Stimulated activated CD8-positive, alpha-beta memory T cell treated with anti-CD3 and anti-CD28 coated beads, Interleukin-15, amount 100 ng/mL, for 48 hours (primary cell): Measurements from ENCODE around the gene RGS1.

Source experiments
- DNase-seq, 2 donors: peaks; one replicate each; pipeline ENCODE4 v3.0.0-alpha.2; 2020; ENCODE audit warnings: low read depth in 2 of 2

The RGS1 gene

DNA sequence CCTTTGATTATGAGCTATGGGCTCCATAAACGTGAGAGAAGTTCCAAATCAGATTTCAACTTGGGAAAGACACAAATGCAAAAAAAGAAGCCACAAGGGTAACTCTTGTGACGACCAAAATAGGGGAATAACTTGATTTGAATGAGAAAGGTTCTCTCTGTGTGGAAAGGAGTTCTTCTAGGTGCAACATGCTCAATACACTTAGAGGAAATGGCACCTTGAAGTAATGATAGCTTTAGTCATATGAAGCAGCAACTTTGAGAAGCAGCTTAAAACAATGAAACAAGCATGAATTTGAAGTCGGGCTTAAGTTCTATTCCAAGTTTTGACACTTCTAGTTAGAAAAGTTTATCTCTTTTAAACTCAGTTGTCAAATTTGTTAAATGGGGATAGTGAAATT, 21.8 kb upstream of the RGS1 start:
- no peak for DNase-seq

DNA sequence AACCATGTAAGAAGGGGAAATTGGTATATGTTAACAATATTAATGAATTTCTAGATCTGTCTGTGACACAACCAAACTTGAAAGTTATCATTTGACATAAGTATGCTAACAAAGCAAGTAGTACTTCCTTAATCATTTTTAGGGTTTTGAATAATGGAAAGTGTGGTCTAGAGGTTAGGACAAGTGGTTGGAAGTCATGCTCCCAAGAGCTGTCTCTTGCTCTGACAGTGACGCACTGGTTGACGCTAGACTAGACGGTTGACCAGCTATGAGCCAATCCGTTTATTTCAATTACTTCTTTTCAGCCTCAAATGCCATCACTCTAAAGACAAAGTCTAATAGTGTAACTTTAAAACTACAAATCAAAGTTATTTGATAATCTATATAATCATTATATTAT, 20.7 kb upstream of the RGS1 start:
- DNase-seq, result no peak

GRCh38 chr1:192555399-192555798, 20.2 kb upstream of the RGS1 start:
- no peak for DNase-seq

DNA sequence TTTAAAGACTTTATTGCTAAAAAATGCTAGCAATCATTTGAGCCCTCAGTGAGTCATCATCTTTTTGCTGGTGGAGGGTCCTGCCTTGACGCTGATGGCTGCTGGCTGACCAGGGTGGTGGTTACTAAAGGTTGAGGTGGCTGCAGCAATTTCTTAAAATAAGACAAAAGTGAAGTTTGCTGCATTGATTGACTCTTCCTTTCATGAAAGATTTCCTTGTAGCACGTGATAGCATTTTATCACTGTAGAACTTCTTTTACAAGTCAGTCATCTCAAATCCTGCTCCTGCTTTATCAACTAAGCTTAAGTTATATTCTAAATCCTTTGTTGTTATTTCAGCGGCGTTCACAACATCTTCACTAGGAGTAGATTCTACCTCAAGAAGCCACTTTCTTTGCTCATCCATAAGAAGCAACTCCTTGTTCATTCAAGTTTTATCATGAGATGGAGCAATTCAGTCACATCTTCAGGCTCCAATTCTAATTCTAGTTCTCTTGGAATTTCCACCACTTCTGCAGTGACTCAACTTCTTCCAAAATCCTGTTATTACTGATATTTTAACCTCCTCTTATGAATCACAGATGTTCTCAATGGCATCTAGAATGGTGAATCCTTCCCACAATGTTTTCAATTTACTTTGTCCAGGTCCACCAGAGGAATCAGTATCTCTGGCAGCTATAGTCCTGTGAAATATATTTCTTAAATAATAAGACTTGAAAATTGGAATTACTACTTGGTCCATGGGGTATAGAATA, 17.6 kb upstream of the RGS1 start:
- no peak for DNase-seq

DNA sequence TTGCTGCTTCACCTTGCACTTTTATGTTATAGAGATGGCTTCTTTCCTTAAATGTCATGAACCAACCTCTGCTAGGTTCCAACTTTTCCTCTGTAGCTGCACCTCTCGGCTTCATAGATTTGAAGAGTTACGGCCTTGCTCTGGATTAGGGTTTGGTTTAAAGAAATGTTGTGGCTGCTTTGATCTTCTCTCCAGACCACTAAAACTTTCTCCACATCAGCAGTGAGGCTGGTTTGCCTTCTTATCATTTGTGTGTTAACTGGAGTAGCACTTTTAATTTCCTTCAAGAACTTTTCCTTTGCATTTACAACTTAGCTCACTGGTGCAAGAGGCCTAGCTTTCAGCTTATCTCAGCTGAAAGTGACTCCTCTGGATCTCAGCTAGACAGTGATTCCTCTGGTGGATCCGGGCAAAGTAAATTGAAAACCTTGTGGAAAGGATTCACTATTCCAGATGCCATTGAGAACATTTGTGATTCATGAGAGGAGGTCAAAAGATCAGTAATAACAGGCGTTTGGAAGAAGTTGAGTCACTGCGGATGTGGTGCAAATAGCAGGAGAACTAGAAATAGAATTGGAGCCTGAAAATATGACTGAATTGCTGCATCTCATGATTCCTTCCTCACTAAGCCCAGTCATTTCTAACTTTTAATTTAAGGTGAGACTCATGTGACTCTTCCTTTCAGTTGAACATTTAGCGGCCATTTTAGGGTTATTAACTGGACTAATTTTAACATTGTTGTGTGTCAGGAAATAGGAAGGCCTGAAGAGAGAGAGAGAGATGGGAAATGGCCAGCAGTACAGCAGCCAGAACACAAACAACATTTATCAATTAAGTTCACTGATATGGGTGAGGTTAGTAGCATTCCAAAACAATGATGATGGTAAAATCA, 16.2 kb upstream of the RGS1 start:
- DNase-seq, result no peak

DNA sequence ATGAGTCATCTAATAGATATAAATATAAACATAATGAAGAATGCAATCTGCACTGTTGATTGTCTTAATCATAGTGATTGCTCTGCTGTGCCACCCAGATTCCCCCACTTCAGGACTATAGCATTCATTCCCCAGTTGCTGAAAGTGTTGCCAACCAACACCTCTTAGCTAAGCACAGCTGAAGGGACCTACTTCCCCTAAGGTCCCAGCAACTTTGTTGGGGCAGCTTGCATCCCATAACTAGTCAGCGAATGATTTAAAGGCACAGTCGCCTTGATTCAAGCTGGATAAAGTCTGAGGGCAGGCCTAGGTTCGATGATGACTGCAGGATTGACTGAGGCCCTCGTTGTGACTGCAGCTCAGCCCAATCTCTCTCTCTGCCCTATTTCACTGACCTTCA, 14.3 kb upstream of the RGS1 start:
- no peak for DNase-seq

GRCh38 chr1:192563129-192563528, 12.4 kb upstream of the RGS1 start:
- DNase-seq, result no peak

- no peak for DNase-seq
These were observed 11.5 kb upstream of the RGS1 start for GRCh38 chr1:192564099-192564498.

- no peak for DNase-seq
These were observed 9.6 kb upstream of the RGS1 start for GRCh38 chr1:192565946-192566345.

- DNase-seq, result no peak
These were observed 8.9 kb upstream of the RGS1 start for GRCh38 chr1:192566657-192567056.

- DNase-seq, result no peak
These were observed 7.5 kb upstream of the RGS1 start for GRCh38 chr1:192568063-192568462.

GRCh38 chr1:192571668-192572067, 3.9 kb upstream of the RGS1 start:
- no peak for DNase-seq

- no peak for DNase-seq
These were observed 2.1 kb upstream of the RGS1 start for GRCh38 chr1:192573499-192573898.

GRCh38 chr1:192574073-192574472, 1.5 kb upstream of the RGS1 start:
- no peak for DNase-seq

GRCh38 chr1:192576190-192577144, 894 bp downstream of the RGS1 start:
- DNase-seq, result no peak

DNA sequence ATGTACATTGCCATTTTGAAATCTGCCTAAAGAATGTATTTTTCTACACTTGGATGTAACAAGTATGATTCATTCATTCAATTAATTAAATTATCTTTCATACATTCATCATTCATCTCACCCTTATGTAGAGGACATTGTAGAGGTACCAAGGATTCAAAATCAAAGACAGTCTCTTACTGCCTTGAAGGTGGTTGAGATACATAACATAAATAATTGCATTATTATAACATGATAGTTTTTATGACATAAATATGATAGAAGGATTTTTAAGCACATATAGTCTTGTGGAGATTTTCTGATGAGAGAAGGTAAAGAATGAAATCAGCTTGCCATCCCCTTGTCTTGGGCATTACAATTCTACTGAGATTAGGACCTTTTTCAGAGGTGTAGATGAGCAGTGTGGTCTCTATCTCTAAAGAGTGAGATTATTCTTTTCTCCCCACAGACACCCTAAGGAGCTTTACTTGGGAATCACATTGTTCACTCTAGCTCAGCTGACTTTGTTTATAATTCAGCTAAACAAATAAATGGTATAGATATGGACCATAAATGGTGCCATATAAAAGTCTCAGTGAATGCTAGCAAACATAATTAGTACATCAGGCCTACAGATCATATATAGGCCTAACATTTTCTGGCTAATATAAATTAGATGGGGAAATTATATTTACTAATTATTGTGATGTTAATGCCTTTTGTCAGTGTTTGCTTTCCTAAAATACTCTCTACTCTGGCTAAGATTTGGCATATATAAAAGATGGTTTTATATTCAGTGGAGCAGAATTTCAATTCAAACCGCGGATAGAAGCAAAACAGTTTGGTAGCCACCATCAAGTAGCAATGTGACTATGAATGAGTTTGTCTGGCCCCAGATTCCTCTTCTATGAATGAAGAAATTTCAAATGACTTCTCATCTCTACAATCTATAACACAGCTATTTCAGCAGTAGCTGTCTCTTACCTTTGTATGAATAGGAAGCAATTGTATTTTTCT, 1.9 kb downstream of the RGS1 start:
- no peak for DNase-seq

DNA sequence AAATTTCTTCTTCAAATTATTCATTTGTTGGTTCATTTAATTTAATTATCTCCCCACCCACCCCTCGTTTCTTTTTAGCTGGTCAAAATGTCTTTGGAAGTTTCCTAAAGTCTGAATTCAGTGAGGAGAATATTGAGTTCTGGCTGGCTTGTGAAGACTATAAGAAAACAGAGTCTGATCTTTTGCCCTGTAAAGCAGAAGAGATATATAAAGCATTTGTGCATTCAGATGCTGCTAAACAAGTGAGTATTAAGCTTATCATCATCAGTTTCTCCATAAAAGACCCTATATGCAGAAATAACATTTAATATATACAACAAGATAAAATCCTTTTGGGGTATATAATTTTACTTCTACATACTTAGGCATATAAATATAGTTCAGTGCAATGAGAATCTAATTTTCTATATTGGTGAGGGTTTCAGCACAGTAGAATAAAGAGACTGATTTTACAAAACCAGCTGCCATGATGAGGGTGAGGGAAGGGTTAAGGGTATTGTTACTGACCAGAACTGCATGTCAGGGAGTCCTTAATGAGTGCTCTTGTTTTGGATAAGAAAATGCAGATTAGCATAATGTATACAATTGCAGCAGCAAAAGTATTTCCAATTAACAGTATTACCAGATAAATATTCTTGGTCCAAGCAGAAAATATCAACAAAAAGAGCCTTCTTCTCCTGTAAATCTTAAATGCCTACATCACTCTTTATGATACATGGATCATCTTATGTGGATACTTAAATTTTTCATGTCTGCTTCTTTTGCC, 2.8 kb downstream of the RGS1 start:
- DNase-seq, result no peak

DNA sequence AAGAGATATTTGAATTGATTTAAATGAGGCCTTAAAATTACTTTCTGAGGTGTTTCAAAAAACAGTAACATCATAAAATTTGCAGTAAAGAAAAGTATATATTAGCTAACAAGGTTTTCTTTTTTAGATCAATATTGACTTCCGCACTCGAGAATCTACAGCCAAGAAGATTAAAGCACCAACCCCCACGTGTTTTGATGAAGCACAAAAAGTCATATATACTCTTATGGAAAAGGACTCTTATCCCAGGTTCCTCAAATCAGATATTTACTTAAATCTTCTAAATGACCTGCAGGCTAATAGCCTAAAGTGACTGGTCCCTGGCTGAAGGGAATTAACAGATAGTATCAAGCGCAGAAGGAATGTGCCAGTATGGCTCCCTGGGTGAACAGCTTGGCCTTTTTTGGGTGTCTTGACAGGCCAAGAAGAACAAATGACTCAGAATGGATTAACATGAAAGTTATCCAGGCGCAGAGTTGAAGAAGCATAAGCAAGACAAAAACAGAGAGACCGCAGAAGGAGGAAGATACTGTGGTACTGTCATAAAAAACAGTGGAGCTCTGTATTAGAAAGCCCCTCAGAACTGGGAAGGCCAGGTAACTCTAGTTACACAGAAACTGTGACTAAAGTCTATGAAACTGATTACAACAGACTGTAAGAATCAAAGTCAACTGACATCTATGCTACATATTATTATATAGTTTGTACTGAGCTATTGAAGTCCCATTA, 3.6 kb downstream of the RGS1 start:
- DNase-seq, result no peak

DNA sequence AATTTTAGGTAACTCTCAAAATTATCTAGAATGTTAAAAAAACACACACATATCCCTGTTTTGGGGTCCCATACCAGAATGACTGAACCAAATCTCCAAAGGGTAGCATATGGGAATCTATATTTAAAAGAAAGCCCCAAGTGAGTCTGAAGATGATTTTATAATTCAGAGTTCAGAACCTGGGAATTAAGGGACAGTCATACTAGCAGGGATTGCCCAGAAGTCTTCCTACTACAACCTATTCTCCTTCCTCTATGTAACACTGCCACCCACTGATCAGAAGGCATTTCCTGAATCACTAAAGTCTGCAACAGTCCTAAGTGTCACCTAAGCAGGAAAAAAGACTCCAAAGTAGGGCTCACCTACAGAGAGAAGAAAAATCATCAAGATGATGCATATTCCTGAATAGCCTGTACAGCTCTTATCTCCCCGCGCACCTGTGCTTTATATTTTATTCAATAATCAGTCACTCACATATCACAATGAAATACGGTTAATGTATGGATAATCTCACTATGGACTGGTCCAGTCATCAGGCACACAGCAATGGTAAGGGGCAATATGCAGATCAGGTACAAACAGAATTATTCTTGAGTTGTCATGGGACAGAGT, 4.9 kb downstream of the RGS1 start:
- no peak for DNase-seq
